ENCODE results near the gene PM20D2. TPM values are rescaled to one million over a fixed set of nuclear protein-coding genes. Genes with fewer than 3 reads are reported as not detected.
"Not testable (repeated sequence)": the region's sequence is repeated elsewhere in the genome, so short reads cannot be mapped to it uniquely, and the experiment has no call there.

The PM20D2 gene
- total and polyA plus RNA-seq, 5 donors: 4.8 to 17.1 (median 12.1) TPM

DNA sequence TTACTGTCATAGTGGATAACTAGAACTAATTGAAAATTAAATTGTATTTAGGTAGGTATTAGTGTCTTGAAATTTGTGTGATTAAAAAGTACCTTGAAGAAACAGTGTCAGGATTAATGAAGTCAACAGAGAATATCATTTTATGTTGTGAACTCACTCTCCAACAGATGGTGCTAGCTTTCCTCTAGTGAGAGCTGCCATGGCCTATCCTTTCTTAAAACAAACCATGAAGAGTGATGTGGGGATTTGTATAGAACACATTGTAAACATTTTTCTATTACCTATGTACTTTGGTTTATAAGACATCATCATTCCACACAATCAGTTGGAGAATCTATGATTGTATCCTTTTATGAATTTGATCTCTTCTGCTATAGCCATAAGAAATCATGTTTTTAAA lies 23.2 kb upstream of the PM20D2 start:
- Histone ChIP-seq H3K9me3 (ENCODE audit: control insufficient read depth, low read length) (no peaks in the 10 kb centered on the region), H3K4me3 (ENCODE audit: low read length) (no peak overlapping the region), H3K4me1 (ENCODE audit: control insufficient read depth, insufficient read depth, low read length) (no peaks in the 10 kb centered on the region), H3K27me3 (ENCODE audit: control insufficient read depth, insufficient read depth) (no peaks in the 10 kb centered on the region), H3K27ac (ENCODE audit: low read length) (no peak overlapping the region)
- intact Hi-C loops (cut with DNase I): loop anchor here in 2 of 4 donors (2.0 to 10.0 kb wide), 2 partner anchors 114 to 122 kb away; no protein-coding TSS in a partner anchor
- DNase-seq (no peak), ATAC-seq (peak; percentile 49 to 57)

DNA sequence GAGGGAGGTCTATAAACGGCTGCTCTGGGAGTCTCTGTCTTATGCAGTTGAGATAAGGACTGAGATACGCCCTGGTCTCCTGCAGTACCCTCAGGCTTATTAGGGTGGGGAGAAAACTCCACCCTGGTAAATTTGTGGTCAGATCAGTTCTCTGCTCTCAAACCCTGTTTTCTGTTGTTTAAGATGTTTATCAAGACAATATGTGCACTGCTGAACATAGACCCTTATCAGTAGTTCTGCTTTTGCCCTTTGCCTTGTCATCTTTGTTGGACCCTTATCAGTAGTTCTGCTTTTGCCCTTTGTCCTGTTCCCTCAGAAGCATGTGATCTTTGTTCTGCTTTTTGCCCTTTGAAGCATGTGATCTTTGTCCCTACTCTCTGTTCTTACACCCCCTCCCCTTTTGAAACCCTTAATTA lies 17.6 kb upstream of the PM20D2 start:
- WGBS: 74% methylated on average over 2 of the region's 2 CpGs
- DNase-seq; H3K4me1 ChIP-seq (ENCODE audit: control insufficient read depth, insufficient read depth, low read length); H3K27ac ChIP-seq (ENCODE audit: low read length); ATAC-seq; H3K4me3 ChIP-seq (ENCODE audit: low read length); H3K9me3 ChIP-seq (ENCODE audit: control insufficient read depth, low read length); H3K27me3 ChIP-seq (ENCODE audit: control insufficient read depth, insufficient read depth): not testable (repeated sequence)
- intact Hi-C loops (cut with DNase I): loop anchor here in 1 of 4 donors (10.0 kb wide), 1 partner anchor 117 kb away; no protein-coding TSS in a partner anchor

DNA sequence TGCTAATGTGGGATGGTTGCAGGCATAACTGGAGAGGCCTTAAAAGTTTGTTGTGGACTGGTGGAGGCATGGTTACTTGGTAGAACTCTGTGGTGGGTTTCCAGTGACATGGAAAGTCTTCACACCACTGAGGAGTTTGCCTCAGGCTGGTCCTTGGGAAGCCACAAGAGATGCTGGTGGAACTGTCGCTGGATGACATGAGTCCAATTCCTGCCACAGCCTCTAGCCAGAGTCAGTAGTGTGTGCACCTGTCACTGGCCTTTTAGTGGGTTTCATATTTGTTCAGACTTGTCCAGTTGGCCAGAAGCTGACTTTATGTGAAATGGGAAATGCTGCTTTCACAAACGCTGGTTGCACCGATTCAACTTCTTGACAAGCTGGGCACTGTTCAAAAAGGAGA lies 14.3 kb upstream of the PM20D2 start:
- H3K4me3 ChIP-seq (ENCODE audit: low read length): no peak overlapping the region
- no peaks in the 10 kb centered on the region for H3K4me1 ChIP-seq (ENCODE audit: control insufficient read depth, insufficient read depth, low read length)
- no peaks in the 10 kb centered on the region for H3K27me3 ChIP-seq (ENCODE audit: control insufficient read depth, insufficient read depth)
- intact Hi-C loops (cut with DNase I): loop anchor here in 1 of 4 donors (10.0 kb wide), 1 partner anchor 147 kb away; no protein-coding TSS in a partner anchor
- H3K9me3 ChIP-seq (ENCODE audit: control insufficient read depth, low read length): no peaks in the 10 kb centered on the region
- DNase-seq: no peak
- no peak for ATAC-seq
- 96% methylated on average over 3 of the region's 3 CpGs for WGBS
- no peak overlapping the region for H3K27ac ChIP-seq (ENCODE audit: low read length)

DNA sequence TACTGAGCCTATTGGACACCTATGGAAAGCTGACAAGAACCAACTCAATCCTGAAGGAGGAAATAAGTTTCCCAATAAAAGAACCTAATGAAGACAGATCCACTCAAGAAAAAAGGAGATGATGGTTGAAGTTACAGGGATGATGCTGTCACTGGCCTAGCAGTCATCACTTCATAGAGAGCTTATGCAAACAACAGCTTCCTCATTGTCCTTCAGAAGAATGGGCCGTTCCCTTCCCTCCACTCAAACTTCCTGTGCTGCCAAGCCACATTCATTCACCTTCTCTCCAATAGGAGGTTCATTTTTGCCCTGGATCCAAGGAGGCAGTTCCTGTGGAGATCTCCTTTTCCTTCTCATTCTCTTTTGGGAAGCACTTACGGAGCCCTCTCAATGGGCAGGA lies 13.8 kb upstream of the PM20D2 start:
- Histone ChIP-seq H3K4me1 (ENCODE audit: control insufficient read depth, insufficient read depth, low read length) (no peaks in the 10 kb centered on the region), H3K27me3 (ENCODE audit: control insufficient read depth, insufficient read depth) (no peaks in the 10 kb centered on the region), H3K4me3 (ENCODE audit: low read length) (no peak overlapping the region), H3K27ac (ENCODE audit: low read length) (no peak overlapping the region), H3K9me3 (ENCODE audit: control insufficient read depth, low read length) (no peaks in the 10 kb centered on the region)
- no peak for ATAC-seq
- DNase-seq: no peak
- intact Hi-C loops (cut with DNase I): loop anchor here in 1 of 4 donors (10.0 kb wide), 1 partner anchor 147 kb away; no protein-coding TSS in a partner anchor
- 61% methylated on average over 2 of the region's 2 CpGs for WGBS

DNA sequence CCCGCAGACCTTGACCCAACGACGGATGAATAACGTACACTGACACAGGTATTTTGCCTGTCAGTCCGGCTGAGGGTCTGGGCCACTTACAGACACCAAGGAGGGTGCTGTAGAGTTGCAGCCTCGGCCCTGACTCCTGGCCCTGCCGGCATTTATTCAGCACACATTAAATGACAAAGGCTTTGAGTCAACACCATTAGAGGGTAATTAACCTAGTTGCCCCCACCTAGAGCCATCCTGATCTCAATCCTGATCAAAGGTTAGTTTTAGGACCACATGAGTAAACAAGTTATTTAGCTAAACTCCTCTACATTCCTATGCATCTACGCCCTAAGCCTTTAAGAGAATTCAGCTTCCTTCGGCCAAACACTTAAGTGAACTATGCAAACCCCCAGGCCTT lies 11.9 kb upstream of the PM20D2 start:
- no peak for DNase-seq
- no peak overlapping the region for H3K27ac ChIP-seq (ENCODE audit: low read length)
- H3K4me3 ChIP-seq (ENCODE audit: low read length): no peak overlapping the region
- H3K4me1 ChIP-seq (ENCODE audit: control insufficient read depth, insufficient read depth, low read length): peaks cover 2% of the 10 kb centered on the region
- intact Hi-C loops (cut with DNase I): loop anchor here in 1 of 4 donors (10.0 kb wide), 1 partner anchor 149 kb away; no protein-coding TSS in a partner anchor
- H3K27me3 ChIP-seq (ENCODE audit: control insufficient read depth, insufficient read depth): no peaks in the 10 kb centered on the region
- H3K9me3 ChIP-seq (ENCODE audit: control insufficient read depth, low read length): no peaks in the 10 kb centered on the region
- 87% methylated on average over 9 of the region's 9 CpGs for WGBS
- ATAC-seq: no peak

DNA sequence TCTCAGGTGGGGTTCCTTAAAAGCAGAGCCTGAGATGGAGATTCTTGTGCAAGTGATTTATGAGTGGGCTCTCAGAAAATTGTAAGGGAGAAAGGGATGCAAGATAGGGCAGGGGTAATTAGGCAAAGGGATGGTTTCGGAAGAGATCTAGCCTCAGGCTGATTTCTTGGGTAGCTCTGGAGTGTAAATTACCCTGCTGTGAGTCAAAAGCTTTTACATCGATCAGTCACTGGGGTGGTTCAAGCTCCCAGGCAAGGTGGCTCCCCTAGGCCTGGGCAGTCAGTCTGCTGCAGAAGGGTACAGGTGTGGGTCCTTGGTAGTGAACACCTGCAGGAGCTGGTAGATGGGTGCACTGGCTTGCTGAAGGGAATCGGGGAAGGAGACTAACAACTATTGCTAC lies 11.1 kb upstream of the PM20D2 start:
- ATAC-seq (no peak), DNase-seq (no peak)
- peaks cover 2% of the 10 kb centered on the region for H3K4me1 ChIP-seq (ENCODE audit: control insufficient read depth, insufficient read depth, low read length)
- H3K27me3 ChIP-seq (ENCODE audit: control insufficient read depth, insufficient read depth): no peaks in the 10 kb centered on the region
- WGBS: 86% methylated on average over 3 of the region's 3 CpGs
- H3K4me3 ChIP-seq (ENCODE audit: low read length): no peak overlapping the region
- H3K27ac ChIP-seq (ENCODE audit: low read length): no peak overlapping the region
- no peaks in the 10 kb centered on the region for H3K9me3 ChIP-seq (ENCODE audit: control insufficient read depth, low read length)
- intact Hi-C loops (cut with DNase I): loop anchor here in 1 of 4 donors (10.0 kb wide), 1 partner anchor 150 kb away; no protein-coding TSS in a partner anchor

DNA sequence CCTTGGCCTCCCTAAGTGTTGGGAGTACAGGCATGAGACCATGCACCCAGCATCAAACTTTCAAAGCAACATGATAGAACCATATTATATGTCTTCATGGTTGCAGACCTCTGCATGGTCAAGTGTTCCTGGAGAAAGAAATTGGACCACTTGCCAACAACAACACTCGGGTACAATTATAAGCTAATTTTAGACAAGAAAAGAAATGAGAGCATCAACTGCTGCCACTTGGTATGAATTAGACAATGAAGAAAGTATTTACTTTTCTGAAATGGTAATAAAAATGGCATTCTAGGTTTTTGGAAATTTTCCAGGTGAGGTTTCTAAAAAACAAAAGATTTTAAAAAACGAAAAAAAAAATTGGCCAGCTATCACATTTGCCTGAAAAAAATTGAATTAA lies 7.7 kb upstream of the PM20D2 start:
- DNase-seq (no peak), ATAC-seq (no peak)
- Histone ChIP-seq H3K4me3 (ENCODE audit: low read length) (no peak overlapping the region), H3K4me1 (ENCODE audit: control insufficient read depth, insufficient read depth, low read length) (peaks cover 2% of the 10 kb centered on the region), H3K9me3 (ENCODE audit: control insufficient read depth, low read length) (no peaks in the 10 kb centered on the region), H3K27ac (ENCODE audit: low read length) (no peak overlapping the region), H3K27me3 (ENCODE audit: control insufficient read depth, insufficient read depth) (no peaks in the 10 kb centered on the region)
- WGBS: 51% methylated on average over 2 of the region's 2 CpGs
- intact Hi-C loops (cut with DNase I): loop anchor here in 1 of 4 donors (10.0 kb wide), 1 partner anchor 153 kb away; no protein-coding TSS in a partner anchor

DNA sequence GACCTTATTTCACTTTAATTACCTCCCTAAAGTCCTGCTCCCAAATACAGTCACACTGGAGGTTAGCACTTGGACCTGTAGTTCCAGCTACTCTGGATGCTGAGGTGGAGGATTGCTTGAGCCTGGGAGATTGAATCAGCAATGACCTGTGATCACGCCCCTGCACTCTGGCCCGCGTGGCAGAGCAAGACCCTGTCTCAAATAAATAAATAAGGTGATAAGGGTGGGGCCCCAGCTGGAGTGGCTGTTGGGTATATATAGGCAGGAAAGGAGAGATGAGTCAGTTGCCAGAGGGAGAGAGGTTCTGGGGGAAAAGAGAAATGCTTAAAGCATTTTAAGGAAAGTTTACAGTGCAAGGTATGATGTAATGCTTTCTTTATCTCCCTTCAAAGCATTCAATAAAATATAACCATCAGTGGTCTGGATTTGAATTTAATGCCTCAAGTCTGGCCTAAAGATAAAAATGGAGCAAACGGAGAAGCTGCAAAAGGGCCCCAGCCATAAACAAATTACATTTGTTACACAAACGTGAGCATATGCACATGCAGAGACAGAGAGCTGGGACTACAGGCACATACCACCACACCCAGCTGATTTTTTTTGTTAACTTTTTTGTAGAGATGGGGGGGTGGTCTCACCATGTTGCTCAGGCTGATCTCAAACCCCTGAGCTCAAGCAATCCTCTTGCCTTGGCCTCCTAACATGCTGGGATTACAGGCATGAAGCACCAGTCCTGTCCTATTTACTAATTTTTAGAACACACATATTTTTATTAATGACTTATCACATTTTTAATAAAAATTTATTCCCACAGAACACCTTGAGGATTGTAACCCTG lies 6.1 kb upstream of the PM20D2 start:
- H3K4me3 ChIP-seq (ENCODE audit: low read length): no peak overlapping the region
- H3K4me1 ChIP-seq (ENCODE audit: control insufficient read depth, insufficient read depth, low read length): peaks cover 2% of the 10 kb centered on the region
- ATAC-seq: no peak
- intact Hi-C loops (cut with DNase I): loop anchor here in 1 of 4 donors (10.0 kb wide), 1 partner anchor 155 kb away; no protein-coding TSS in a partner anchor
- no peaks in the 10 kb centered on the region for H3K9me3 ChIP-seq (ENCODE audit: control insufficient read depth, low read length)
- 83% methylated on average over 5 of the region's 5 CpGs for WGBS
- no peak for DNase-seq
- no peak overlapping the region for H3K27ac ChIP-seq (ENCODE audit: low read length)
- H3K27me3 ChIP-seq (ENCODE audit: control insufficient read depth, insufficient read depth): no peaks in the 10 kb centered on the region

DNA sequence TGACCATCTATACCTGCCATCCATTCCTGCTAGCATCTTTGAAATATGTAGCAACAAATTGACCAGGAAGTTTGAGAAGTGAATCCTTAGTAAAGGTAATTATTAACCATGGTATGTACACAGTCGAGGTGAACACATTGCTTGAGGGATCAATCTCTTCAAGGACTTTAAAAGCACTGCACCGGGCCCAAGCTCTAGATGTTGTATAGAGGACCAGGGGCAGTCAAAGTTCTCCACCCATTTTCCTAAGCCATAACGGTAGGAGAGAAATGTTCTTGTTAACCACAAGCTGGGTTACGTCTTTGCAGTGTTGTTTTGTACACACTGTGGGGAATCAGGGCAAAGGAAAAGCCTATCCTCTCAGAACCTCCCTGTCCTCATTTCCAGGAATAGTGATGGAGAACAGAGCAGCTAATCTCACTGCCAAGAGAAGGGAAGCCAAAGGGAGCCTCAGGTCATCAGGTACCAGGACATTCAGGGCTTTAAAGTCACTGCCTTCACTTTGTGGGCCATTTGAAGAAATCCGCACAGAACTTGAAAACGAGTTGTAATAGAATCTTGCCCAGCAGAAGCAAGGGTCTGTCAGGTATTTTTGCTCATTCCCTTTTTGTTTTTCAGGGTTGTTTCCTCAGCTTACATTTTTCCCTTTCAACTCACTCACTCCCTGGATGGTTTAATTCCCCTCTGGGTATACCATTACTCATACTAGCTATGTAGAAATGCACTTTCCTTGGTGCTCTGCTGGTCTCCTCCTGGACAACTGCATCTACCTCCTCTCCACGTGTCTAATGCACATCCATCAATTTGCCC lies 5.3 kb upstream of the PM20D2 start:
- intact Hi-C loops (cut with DNase I): no loop called here
- no peaks in the 10 kb centered on the region for H3K27me3 ChIP-seq (ENCODE audit: control insufficient read depth, insufficient read depth)
- no peak overlapping the region for H3K27ac ChIP-seq (ENCODE audit: low read length)
- ATAC-seq (no peak), DNase-seq (no peak)
- no peak overlapping the region for H3K4me3 ChIP-seq (ENCODE audit: low read length)
- H3K4me1 ChIP-seq (ENCODE audit: control insufficient read depth, insufficient read depth, low read length): peaks cover 2% of the 10 kb centered on the region
- 80% methylated on average over 7 of the region's 7 CpGs for WGBS
- no peaks in the 10 kb centered on the region for H3K9me3 ChIP-seq (ENCODE audit: control insufficient read depth, low read length)

DNA sequence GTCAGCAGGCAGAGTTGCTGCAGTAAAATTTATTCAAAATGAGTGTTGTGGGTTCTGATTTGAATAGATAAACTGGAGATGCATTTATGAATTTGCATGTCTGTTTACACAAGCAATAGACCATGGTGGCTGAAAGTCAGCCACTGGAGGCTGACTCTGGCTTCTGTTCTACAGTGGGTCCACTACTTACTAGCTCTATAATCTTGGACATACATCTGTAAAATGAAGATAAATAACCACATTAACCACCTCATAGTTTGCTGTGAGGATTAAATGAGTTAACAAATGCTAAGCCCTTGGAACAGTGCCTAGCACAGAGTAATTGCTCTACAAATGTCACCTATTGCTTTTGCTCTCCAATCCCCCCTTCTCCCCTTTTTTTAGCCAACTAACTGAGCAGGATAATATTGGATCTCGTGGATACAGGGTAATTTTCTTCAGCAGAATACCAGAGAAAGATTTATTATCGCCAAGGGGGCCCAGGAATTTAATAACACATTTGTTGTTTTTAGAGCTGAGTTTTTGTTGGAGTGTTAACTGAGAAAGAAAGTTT lies 1.4 kb upstream of the PM20D2 start:
- Histone ChIP-seq H3K27ac (ENCODE audit: low read length) (no peak overlapping the region), H3K4me3 (ENCODE audit: low read length) (no peak overlapping the region), H3K9me3 (ENCODE audit: control insufficient read depth, low read length) (no peaks in the 10 kb centered on the region), H3K27me3 (ENCODE audit: control insufficient read depth, insufficient read depth) (no peaks in the 10 kb centered on the region), H3K4me1 (ENCODE audit: control insufficient read depth, insufficient read depth, low read length) (no peaks in the 10 kb centered on the region)
- DNase-seq (no peak), ATAC-seq (no peak)
- WGBS: 81% methylated on average over 2 of the region's 2 CpGs
- intact Hi-C loops (cut with DNase I): no loop called here

All from right cardiac atrium (tissue), 5 donors.